Measurements from ENCODE around the gene MTMR2.
"Not testable (repeated sequence)": the region's sequence is repeated elsewhere in the genome, so short reads cannot be mapped to it uniquely, and the experiment has no call there.

MTMR2 gene

GRCh38 chr11:95883381-95883780 is 40.5 kb downstream of the MTMR2 start:
- DNase-seq: no peak

DNA sequence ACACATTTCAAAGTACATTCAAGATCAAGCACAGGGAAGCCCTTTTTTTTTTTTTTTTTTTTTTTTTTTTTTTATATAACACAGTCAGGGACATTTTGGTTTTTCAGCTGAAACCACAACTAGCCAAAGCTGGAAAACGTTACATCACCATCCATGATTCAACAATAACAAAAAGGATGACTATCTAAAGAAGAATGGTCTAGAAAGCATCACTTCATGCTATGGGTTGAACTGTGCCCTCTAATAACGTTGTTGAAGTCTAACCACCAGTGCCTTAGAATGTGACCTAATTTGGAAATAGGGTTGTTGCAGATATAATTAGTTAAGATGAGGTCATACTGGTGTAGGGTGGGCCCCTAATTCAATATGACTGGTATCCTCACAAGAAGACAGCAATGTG is 46.6 kb downstream of the MTMR2 start:
- DNase-seq: peak; percentile 14

GRCh38 chr11:95870877-95871276 is 53.0 kb downstream of the MTMR2 start:
- DNase-seq: not testable (repeated sequence)

DNA sequence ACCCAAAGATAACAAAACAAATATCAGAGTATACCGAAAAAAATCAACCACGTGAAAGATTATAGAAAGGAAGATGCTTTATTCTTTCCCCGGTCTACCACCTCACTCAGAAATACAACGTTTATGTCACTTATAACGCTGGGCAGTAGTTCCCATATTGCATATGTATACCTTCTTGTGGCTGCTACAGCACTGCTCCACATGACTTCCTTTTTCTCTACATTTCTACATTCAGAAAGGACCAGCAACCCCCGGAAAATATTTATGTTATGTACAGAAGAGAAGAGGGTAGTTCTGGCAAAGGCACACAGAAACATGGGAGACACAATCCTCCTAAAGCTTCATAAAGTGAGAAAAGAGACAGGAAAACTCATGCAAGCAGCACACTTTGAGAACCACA is 56.8 kb downstream of the MTMR2 start:
- DNase-seq: no peak

GRCh38 chr11:95863486-95864140 is 60.3 kb downstream of the MTMR2 start:
- no peak for DNase-seq

DNA sequence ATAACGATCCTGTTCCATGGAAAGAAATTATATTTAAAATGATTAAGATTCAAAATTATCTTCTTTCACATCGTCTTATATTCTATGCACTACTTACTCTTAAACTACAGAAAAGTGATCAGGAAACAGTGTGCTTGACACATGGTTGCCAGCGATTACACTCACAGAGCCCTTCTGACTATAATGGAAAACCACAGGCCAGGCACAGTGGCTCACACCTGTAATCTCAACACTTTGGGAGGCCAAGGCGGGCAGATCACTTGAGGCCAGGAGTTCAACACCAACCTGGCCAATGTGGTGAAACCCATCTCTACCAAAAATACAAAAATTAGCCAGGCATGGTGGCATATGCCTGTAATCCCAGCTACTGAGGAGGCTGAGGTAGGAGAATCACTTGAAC is 63.9 kb downstream of the MTMR2 start:
- peak; percentile 28 for DNase-seq

DNA sequence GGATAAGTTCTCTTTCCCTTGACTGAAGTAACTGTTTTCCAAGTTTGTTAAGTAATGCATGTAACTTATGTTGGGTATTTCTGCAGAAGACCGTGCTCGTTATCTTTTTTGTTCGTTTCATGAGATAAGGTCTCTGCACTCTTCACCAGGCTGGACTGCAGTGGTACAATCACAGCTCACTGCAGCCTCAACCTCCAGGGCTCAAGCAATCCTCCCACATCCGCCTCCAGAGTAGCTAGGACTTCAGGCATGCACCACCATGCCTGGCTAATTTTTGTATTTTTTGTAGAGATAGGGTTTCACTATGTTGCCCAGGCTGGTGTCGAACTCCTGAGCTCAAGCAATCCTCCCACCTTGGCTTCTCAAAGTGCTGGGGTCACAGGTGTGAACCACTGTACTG is 69.5 kb downstream of the MTMR2 start:
- not testable (repeated sequence) for DNase-seq

- DNase-seq: no peak
These were observed 70.0 kb downstream of the MTMR2 start for GRCh38 chr11:95853862-95854261.

GRCh38 chr11:95853138-95853537 is 70.8 kb downstream of the MTMR2 start:
- no peak for DNase-seq

DNA sequence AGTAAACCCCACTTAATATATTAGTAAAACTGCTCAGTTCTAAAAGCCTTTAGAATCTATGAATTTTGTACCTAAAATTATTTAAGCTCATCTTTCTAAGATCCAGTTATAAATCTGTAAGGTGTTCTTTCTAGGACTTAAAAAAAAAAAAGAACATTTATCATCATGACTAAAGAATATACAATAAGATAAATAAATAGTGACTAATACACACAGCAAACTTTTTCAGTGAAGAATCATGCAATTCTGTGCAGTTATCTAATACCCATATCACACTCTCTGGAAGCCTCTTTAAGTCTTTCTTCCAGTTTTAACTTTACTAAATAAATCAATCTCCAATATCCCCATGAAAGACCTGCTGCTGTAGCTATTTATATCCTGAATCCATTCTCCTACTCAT is 73.8 kb downstream of the MTMR2 start:
- no peak for DNase-seq

GRCh38 chr11:95849087-95849825 is 74.7 kb downstream of the MTMR2 start:
- DNase-seq: peak; percentile 28

- DNase-seq: no peak
These were observed 78.7 kb downstream of the MTMR2 start for GRCh38 chr11:95845167-95845566.

GRCh38 chr11:95835768-95836488 is 88.0 kb downstream of the MTMR2 start:
- DNase-seq: peak; percentile 54

DNA sequence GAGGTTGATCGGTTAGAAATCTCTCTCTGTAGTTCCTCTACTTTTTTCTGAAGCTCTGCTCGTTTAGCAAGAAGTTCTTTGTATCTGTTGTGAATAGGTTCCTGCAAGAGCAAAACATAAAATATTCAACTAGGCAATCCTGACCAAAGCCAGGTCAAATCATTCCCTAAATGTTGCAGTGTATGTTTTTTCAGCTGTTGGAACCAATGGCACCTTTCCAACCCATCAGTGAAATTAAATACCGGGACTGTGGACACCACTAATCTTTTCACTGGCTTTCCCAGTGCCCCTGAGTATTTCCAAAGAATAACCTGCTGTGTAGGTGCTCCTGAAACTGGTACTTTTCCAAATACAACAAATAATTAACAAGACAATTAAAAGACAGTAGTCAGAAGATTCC is 88.6 kb downstream of the MTMR2 start:
- no peak for DNase-seq

- DNase-seq: no peak
These were observed 90.5 kb downstream of the MTMR2 start for GRCh38 chr11:95833378-95833777.

- DNase-seq: no peak
These were observed 91.1 kb downstream of the MTMR2 start for GRCh38 chr11:95832763-95833162.

DNA sequence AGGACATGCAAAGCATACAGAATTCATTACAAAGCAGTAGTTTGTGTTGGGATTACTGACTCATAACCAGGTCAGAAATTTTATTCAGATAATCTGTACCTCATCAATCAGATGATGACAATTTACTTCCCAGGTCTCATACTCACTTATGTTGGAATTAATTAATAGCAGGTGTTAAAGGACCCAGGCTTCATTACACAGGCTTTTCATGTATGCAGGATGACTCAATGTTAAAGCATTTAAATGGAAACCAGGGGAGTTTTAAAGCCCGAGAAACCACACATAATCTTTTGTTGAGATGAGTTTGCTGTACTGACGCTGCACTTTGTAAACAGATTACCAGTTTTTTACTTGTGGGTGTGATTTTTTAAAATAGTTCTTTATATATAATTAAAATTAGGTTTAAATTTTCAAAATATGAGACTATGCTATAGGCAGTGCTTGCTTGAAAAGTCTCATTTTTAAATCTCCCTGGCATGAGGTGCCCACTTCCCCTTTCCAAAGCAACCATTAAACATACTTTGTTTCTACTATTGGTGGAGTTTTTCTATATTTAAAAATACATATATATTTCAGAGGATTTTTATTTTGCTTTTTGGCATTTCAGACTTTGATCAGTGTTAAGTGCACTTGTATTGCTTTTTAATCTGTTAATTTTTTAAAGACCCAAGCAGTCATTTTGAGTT is 92.6 kb downstream of the MTMR2 start:
- no peak for DNase-seq

DNA sequence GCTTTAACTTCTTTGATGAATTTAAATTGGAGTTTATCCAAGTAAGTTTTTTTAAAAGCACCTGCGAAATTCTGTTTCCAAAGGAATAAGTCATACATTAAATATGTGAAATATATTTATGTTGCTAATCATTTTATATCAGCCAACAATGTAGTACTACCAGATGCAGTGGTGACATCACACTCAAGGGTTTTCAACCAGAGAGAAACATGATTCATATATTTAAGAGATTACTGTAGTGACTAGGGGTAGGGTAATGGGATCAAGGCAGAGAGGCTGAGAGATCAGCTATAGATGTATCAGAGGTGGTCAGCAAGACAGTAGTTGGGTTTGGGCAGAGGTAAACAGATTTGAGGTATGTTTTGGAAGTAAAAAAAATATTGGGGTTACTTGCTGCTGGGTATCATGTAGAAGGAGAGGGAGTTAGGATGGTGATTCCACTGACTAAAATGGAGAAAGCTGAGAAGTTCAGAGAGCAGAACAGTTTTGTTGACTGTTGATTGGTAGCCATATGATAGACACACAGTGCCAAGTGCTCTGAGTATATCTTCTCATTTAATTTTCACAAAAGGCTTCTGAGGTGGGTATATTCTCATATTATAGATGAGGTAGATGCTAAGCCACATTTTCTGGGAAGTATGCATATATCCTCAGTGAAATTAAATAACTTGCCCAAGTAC is 94.2 kb downstream of the MTMR2 start:
- peak; percentile 18 for DNase-seq

DNA sequence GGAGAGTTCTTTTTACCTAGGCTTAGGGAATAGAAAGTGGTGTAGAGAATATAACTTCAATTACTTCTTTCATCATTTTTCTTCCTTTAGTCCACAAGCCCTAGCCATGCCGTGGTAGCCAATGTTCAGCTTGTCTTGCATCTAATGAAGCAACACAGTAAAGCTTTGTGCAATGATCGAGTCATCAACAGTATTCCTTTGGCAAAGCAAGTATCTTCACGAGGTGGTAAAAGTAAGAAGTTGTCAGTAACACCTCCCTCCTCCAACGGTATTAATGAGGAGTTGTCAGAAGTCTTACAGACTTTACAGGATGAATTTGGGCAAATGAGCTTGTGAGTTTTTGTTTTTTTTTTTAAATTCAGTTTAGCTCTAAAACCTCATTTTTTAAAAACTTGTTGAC is 96.2 kb downstream of the MTMR2 start:
- no peak for DNase-seq

- DNase-seq: no peak
These were observed 102.3 kb downstream of the MTMR2 start for GRCh38 chr11:95821640-95822039.

- DNase-seq: no peak
These were observed 107.9 kb downstream of the MTMR2 start for GRCh38 chr11:95816037-95816436.

DNA sequence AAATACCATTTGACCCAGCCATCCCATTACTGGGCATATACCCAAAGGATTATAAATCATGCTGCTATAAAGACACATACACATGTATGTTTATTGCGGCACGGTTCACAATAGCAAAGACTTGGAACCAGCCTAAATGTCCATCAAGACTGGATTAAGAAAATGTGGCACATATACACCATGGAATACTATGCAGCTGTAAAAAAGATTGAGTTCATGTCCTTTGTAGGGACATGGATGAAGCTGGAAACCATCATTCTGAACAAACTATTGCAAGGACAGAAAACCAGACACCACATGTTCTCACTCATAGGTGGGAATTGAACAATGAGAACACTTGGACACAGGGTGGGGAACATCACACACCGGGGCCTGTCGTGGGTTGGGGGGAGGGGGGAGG is 112.9 kb downstream of the MTMR2 start:
- DNase-seq: not testable (repeated sequence)

DNA sequence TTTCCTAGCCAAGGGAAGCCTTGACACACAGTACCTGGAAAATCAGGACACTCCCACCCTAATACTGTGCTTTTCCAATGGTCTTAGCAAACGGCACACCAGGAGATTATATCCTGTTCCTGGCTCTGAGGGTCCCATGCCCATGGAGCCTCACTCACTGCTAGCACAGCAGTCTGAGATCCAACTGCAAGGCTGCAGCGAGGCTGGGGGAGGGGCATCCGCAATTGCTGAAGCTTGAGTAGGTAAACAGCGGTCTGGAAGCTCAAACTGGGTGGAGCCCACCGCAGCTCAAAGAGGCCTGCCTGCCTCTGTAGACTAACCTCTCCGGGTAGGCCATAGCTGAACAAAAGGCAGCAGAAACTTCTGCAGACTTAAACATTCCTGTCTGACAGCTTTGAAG is 117.4 kb downstream of the MTMR2 start:
- not testable (repeated sequence) for DNase-seq
